RPMI8226 (cell line): ENCODE measurements around the gene KLHL3.

Source experiments
- DNase-seq: peaks from one replicate; pipeline ENCODE4 v3.0.0-alpha.2; 2015

The KLHL3 gene

GRCh38 chr5:137630216-137630971, 105.5 kb downstream of the KLHL3 start:
- DNase-seq = no peak

- peak; percentile 56 for DNase-seq
Measured at GRCh38 chr5:137629646-137630045, 106.2 kb downstream of the KLHL3 start.

GRCh38 chr5:137627706-137628105, 108.2 kb downstream of the KLHL3 start:
- no peak for DNase-seq

GRCh38 chr5:137627293-137627692, 108.6 kb downstream of the KLHL3 start:
- DNase-seq = no peak

GRCh38 chr5:137624786-137625349, 111.0 kb downstream of the KLHL3 start:
- DNase-seq = no peak

GRCh38 chr5:137622850-137623249, 113.0 kb downstream of the KLHL3 start:
- peak; percentile 64 for DNase-seq

GRCh38 chr5:137621861-137622823, 113.7 kb downstream of the KLHL3 start:
- DNase-seq = no peak

- DNase-seq = no peak
Measured at GRCh38 chr5:137621306-137621705, 114.6 kb downstream of the KLHL3 start.

- DNase-seq = peak; percentile 76
Measured at GRCh38 chr5:137619191-137619870, 116.6 kb downstream of the KLHL3 start.

- DNase-seq = no peak
Measured at GRCh38 chr5:137618476-137618875, 117.4 kb downstream of the KLHL3 start.

GRCh38 chr5:137617528-137618205, 118.2 kb downstream of the KLHL3 start:
- DNase-seq = no peak

GRCh38 chr5:137616046-137616445, 119.8 kb downstream of the KLHL3 start:
- no peak for DNase-seq

GRCh38 chr5:137615171-137615775, 120.6 kb downstream of the KLHL3 start:
- DNase-seq = no peak

- DNase-seq = no peak
Measured at GRCh38 chr5:137613554-137614265, 122.2 kb downstream of the KLHL3 start.

GRCh38 chr5:137612576-137612975, 123.3 kb downstream of the KLHL3 start:
- DNase-seq = no peak

- DNase-seq = no peak
Measured at GRCh38 chr5:137611794-137612435, 124.0 kb downstream of the KLHL3 start.

- no peak for DNase-seq
Measured at GRCh38 chr5:137611011-137611580, 124.8 kb downstream of the KLHL3 start.

- no peak for DNase-seq
Measured at GRCh38 chr5:137610598-137610997, 125.3 kb downstream of the KLHL3 start.

GRCh38 chr5:137609127-137609526, 126.8 kb downstream of the KLHL3 start:
- no peak for DNase-seq

- no peak for DNase-seq
Measured at GRCh38 chr5:137607771-137608170, 128.1 kb downstream of the KLHL3 start.
